Gastrocnemius medialis (tissue), 4 donors: ENCODE data around the gene NOL4L. TPM values are rescaled to one million over a fixed set of nuclear protein-coding genes. Genes with fewer than 3 reads are reported as not detected.

Experiments used
- ATAC-seq, 2 donors: fragments of 150-250 bp; one replicate each; pipeline ENCODE4 v1.9.1; 2016
- DNase-seq, 2 donors: peaks; one replicate each; pipeline ENCODE4 v3.0.0-alpha.2; 2019
- H3K27ac ChIP-seq, 4 donors: fragments of 200-600 bp; sonication (generic); 1 replicate in 1 of 4; 2 replicates in 3 of 4; pipeline ENCODE4 v1.5.1; 2016 to 2018; ENCODE audit warnings: mild to moderate bottlenecking in 2 of 4, moderate library complexity in 1 of 4
- H3K27me3 ChIP-seq, 3 donors: fragments of 200-600 bp; sonication (generic) in 2 of 3; 1 replicate in 1 of 3; 2 replicates in 2 of 3; pipeline versions ENCODE4 v1.5.1 to v1.6.0; 2016 to 2019; ENCODE audit warnings: mild to moderate bottlenecking in 1 of 3, moderate library complexity in 1 of 3
- H3K36me3 ChIP-seq, 2 donors: fragments of 200-600 bp; sonication (generic) in 1 of 2; one replicate each; pipeline ENCODE4 v1.5.1; 2017 to 2018
- H3K4me1 ChIP-seq, 2 donors: fragments of 200-600 bp; sonication (generic) in 1 of 2; one replicate each; pipeline ENCODE4 v1.5.1; 2016 to 2017; ENCODE audit warnings: mild to moderate bottlenecking in 2 of 2
- H3K4me3 ChIP-seq, 4 donors: fragments of 200-600 bp; sonication (generic) in 3 of 4; 1 replicate in 1 of 4; 2 replicates in 3 of 4; pipeline ENCODE4 v1.5.1; 2016 to 2019; ENCODE audit warnings: mild to moderate bottlenecking in 2 of 4
- H3K9me3 ChIP-seq, 3 donors: fragments of 200-600 bp; sonication (generic) in 2 of 3; 1 replicate in 1 of 3; 2 replicates in 2 of 3; pipeline ENCODE4 v1.5.1; 2016 to 2019
- POLR2A ChIP-seq, 2 donors: fragments of 450-650 bp; IDR thresholded peaks; one replicate each; pipeline ENCODE4 v1.6.1; 2017; ENCODE audit warnings: antibody characterized with exemption in 2 of 2, mild to moderate bottlenecking in 2 of 2, moderate library complexity in 2 of 2
- in situ Hi-C, 4 donors: fragments of 200-750 bp; cut with MboI; loops; one replicate each; pipeline versions ENCODE4 v1.15.0 to v1.8.0; 2017; ENCODE audit warnings: low sequenced_read_pairs in 4 of 4
- intact Hi-C: fragments of 100-400 bp; cut with DNase I; formaldehyde crosslinking; loops from one replicate; pipeline ENCODE4 v1.15.1; 2023; ENCODE audit warnings: low total_unique reads
- total RNA-seq, 4 donors: library from RNA; depleted of rRNA; stranded (reverse); fragments of >200 nt; gene quantifications; one replicate each; pipeline versions ENCODE4 v1.1.0 to v1.2.3, GENCODE V29; 2016
- TF ChIP-seq, protein P1 (sequence below), 5 experiments: fragments of 450-650 bp in 3 of 5; fragments of 200-600 bp in 2 of 5; sonication (generic) in 2 of 5; IDR thresholded peaks in 4 of 5; conservative IDR thresholded peaks in 1 of 5; 1 replicate in 4 of 5; 2 replicates in 1 of 5; pipeline ENCODE4 v1.5.1; 2016 to 2019; ENCODE audit warnings: antibody characterized with exemption in 5 of 5, mild to moderate bottlenecking in 3 of 5, moderate library complexity in 3 of 5

The NOL4L gene
- total RNA-seq, 4 donors from 2014 or later: 1.4 to 1.9 (median 1.7) TPM

DNA sequence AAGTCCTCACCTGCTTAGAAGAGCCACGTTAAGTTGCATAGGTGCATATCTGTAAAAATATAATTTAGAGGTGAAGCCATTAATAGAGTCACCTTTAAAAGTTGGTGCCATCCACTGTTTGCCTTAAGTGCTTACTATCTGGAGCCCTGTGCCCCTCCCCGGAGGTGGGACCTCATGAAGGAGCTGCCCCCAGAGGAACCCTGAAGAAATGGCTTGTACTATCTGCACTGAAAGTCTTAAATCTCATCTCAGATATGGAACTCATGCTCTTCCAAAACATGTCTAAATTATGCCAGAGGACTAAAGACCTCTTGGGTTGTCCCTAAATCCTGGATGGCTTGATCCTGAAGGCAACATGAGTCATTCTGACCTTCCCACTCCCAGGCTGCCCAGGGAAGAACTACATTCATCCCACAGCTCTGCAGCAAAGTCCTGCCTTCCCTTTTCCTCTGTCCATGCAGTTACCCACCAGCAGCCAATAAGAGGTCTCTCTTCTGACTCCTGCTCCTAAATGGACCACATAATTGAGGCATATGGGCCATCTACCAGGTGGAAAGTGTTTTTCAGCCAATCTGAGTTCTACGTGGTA, 141.7 kb downstream of the NOL4L start:
- DNase-seq (no peak), ATAC-seq (no peak)
- Histone ChIP-seq H3K27ac (no peak overlapping the region), H3K4me3 (no peak overlapping the region), H3K36me3 (peaks cover 0 to 10% of the 10 kb centered on the region in 2 donors), H3K9me3 (no peaks in the 10 kb centered on the region), H3K27me3 (no peaks in the 10 kb centered on the region), H3K4me1 (peaks cover 11 to 15% of the 10 kb centered on the region in 2 donors)
- intact Hi-C loops (loop anchor here (1.0 kb wide), 1 partner anchor 25 kb away; no protein-coding TSS in a partner anchor), in situ Hi-C loops (no loop called here)
- TF ChIP-seq, protein P1, sequence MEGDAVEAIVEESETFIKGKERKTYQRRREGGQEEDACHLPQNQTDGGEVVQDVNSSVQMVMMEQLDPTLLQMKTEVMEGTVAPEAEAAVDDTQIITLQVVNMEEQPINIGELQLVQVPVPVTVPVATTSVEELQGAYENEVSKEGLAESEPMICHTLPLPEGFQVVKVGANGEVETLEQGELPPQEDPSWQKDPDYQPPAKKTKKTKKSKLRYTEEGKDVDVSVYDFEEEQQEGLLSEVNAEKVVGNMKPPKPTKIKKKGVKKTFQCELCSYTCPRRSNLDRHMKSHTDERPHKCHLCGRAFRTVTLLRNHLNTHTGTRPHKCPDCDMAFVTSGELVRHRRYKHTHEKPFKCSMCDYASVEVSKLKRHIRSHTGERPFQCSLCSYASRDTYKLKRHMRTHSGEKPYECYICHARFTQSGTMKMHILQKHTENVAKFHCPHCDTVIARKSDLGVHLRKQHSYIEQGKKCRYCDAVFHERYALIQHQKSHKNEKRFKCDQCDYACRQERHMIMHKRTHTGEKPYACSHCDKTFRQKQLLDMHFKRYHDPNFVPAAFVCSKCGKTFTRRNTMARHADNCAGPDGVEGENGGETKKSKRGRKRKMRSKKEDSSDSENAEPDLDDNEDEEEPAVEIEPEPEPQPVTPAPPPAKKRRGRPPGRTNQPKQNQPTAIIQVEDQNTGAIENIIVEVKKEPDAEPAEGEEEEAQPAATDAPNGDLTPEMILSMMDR (IDR thresholded peaks at IDR 0.05 in 4 of 5, conservative IDR thresholded peaks at IDR 0.05 in 1 of 5): no peak
- TF ChIP-seq POLR2A (IDR thresholded peaks at IDR 0.05): no peak

DNA sequence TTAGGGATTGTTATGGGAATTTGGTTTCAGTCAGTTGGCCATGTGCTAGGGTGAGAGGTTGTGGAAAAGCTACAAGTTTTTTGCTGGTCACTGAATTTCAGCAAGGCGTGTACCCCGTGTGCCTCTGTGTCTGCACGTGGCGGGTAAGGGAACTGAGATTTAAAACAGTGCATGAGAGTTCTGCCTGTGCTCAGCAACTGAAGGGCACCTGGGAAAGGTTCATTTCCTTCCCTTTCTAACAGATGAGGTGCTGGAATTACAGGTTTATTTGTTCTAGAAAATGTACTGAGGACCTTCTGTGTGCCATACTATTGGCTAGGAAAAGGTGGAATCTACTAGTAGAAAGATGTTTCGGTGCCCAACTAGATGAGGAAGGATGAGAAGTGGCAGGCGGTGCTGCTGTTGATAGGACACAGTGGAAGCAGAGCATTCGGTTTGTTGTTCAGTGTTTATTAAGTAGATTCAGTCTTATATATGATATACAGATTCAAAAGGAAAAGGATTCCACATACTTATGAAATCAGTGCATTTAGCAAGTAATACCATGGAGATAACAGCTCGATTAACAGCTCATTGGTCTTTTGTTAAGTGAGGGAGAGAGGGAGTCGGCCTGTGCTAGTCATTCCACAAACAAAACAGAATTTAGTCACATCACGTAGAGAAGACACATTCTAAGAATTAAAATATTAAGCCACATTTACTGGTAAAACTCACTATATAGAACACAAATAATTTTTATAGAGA, 142.3 kb downstream of the NOL4L start:
- intact Hi-C loops (loop anchor here (1.0 kb wide), 1 partner anchor 25 kb away; no protein-coding TSS in a partner anchor), in situ Hi-C loops (no loop called here)
- no peak overlapping the region for H3K4me3 ChIP-seq
- no peak overlapping the region for H3K27ac ChIP-seq
- no peak for DNase-seq
- H3K9me3 ChIP-seq: no peaks in the 10 kb centered on the region
- peaks cover 0 to 17% of the 10 kb centered on the region in 2 donors for H3K36me3 ChIP-seq
- H3K4me1 ChIP-seq: peaks cover 11 to 12% of the 10 kb centered on the region in 2 donors
- H3K27me3 ChIP-seq: no peaks in the 10 kb centered on the region
- no peak for ATAC-seq
- TF ChIP-seq, protein P1 (IDR thresholded peaks at IDR 0.05 in 4 of 5, conservative IDR thresholded peaks at IDR 0.05 in 1 of 5): no peak
- no peak for TF ChIP-seq POLR2A (IDR thresholded peaks at IDR 0.05)

DNA sequence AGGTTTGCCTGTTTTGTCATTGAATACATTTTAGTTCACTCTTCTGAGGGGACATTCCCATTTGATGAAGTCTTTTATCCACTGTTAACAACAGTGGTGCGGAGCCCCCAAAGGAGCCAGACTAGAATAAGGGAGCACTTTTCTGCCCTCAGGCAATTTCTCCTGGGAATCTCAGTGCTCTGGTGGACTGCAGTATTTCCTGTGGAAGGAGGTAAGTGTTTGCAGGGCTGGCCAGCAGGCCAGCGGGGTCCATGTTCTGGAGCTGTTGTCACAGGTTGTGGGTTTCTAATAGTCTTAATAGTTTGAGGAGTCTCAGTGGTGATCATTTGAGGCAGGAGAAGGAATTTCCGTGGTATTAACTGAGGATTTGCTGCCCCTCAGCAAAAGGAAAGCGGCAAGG, 143.5 kb downstream of the NOL4L start:
- no peak overlapping the region for H3K27ac ChIP-seq
- H3K4me1 ChIP-seq: peaks cover 5 to 6% of the 10 kb centered on the region in 2 donors
- no peak overlapping the region for H3K4me3 ChIP-seq
- H3K36me3 ChIP-seq: peaks cover 0 to 27% of the 10 kb centered on the region in 2 donors
- H3K9me3 ChIP-seq: no peaks in the 10 kb centered on the region
- in situ Hi-C loops (no loop called here), intact Hi-C loops (no loop called here)
- TF ChIP-seq POLR2A (IDR thresholded peaks at IDR 0.05): no peak
- TF ChIP-seq, protein P1 (IDR thresholded peaks at IDR 0.05 in 4 of 5, conservative IDR thresholded peaks at IDR 0.05 in 1 of 5): no peak
- ATAC-seq (no peak), DNase-seq (no peak)
- H3K27me3 ChIP-seq: no peaks in the 10 kb centered on the region

DNA sequence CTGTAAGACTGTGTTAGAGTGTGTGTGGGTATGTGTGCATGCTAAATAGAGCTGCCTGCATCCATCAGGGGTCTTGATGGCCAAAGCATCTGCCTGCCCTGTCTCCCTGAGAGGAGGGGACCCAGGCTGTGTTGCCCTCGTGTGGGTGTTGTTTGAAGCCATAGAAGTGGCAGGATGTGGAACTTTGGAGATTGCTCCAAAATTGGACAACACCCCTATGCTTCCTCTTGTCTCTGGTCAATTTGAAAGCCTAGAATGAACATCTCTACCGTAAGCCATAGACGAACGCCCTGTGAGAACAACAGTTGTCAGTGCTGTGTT, 144.4 kb downstream of the NOL4L start:
- DNase-seq (no peak), ATAC-seq (no peak)
- Histone ChIP-seq H3K9me3 (no peaks in the 10 kb centered on the region), H3K4me3 (no peak overlapping the region), H3K4me1 (peaks cover 0 to 4% of the 10 kb centered on the region in 2 donors), H3K27ac (no peak overlapping the region), H3K27me3 (no peaks in the 10 kb centered on the region), H3K36me3 (peaks cover 0 to 30% of the 10 kb centered on the region in 2 donors)
- intact Hi-C loops (no loop called here), in situ Hi-C loops (no loop called here)
- TF ChIP-seq POLR2A (IDR thresholded peaks at IDR 0.05): no peak
- TF ChIP-seq, protein P1 (IDR thresholded peaks at IDR 0.05 in 4 of 5, conservative IDR thresholded peaks at IDR 0.05 in 1 of 5): no peak
